ENCODE measurements around the gene PARP6.

The PARP6 gene

GRCh38 chr15:72313881-72314280, 41.5 kb upstream of the PARP6 start:
- TF ChIP-seq CTCF (IDR thresholded peaks at IDR 0.05; ENCODE audit: low read depth, low read length, missing control alignments) = no peak
- Histone ChIP-seq H3K4me3 (ENCODE audit: low read depth, low read length) (no peak overlapping the region), H3K27me3 (replicated peaks) (peaks cover 4% of the 10 kb centered on the region), H3K36me3 (replicated peaks) (no peaks in the 10 kb centered on the region), H3K27ac (no peak overlapping the region)
- DNase-seq = no peak
- in situ Hi-C loops (cut with HindIII; ENCODE audit: low pct_ligation_motif_present, low sequenced_read_pairs) = no loop called here

GRCh38 chr15:72313448-72313840, 41.1 kb upstream of the PARP6 start:
- DNase-seq = no peak
- H3K36me3 ChIP-seq (replicated peaks) = no peaks in the 10 kb centered on the region
- H3K27me3 ChIP-seq (replicated peaks) = no peaks in the 10 kb centered on the region
- no peak overlapping the region for H3K27ac ChIP-seq
- in situ Hi-C loops (cut with HindIII; ENCODE audit: low pct_ligation_motif_present, low sequenced_read_pairs) = no loop called here
- H3K4me3 ChIP-seq (ENCODE audit: low read depth, low read length) = no peak overlapping the region
- no peak for TF ChIP-seq CTCF (IDR thresholded peaks at IDR 0.05; ENCODE audit: low read depth, low read length, missing control alignments)

- Histone ChIP-seq H3K4me3 (ENCODE audit: low read depth, low read length) (no peak overlapping the region), H3K27me3 (replicated peaks) (no peaks in the 10 kb centered on the region), H3K27ac (no peak overlapping the region), H3K36me3 (replicated peaks) (no peaks in the 10 kb centered on the region)
- peak; percentile 90 for TF ChIP-seq CTCF (IDR thresholded peaks at IDR 0.05; ENCODE audit: low read depth, low read length, missing control alignments)
- DNase-seq = peak; percentile 62
- in situ Hi-C loops (cut with HindIII; ENCODE audit: low pct_ligation_motif_present, low sequenced_read_pairs) = no loop called here
These were observed 40.5 kb upstream of the PARP6 start for GRCh38 chr15:72312605-72313447.

GRCh38 chr15:72307026-72307425, 34.7 kb upstream of the PARP6 start:
- DNase-seq = no peak
- in situ Hi-C loops (cut with HindIII; ENCODE audit: low pct_ligation_motif_present, low sequenced_read_pairs) = no loop called here
- TF ChIP-seq CTCF (IDR thresholded peaks at IDR 0.05; ENCODE audit: low read depth, low read length, missing control alignments) = no peak

GRCh38 chr15:72306211-72306785, 33.9 kb upstream of the PARP6 start:
- peak; percentile 12 for DNase-seq
- Histone ChIP-seq H3K4me3 (ENCODE audit: low read depth, low read length) (no peak overlapping the region), H3K27me3 (replicated peaks) (no peaks in the 10 kb centered on the region), H3K36me3 (replicated peaks) (no peaks in the 10 kb centered on the region), H3K27ac (no peak overlapping the region)
- TF ChIP-seq CTCF (IDR thresholded peaks at IDR 0.05; ENCODE audit: low read depth, low read length, missing control alignments) = no peak
- in situ Hi-C loops (cut with HindIII; ENCODE audit: low pct_ligation_motif_present, low sequenced_read_pairs) = no loop called here

More at GRCh38 chr15:72307026-72307425, 34.7 kb upstream of the PARP6 start:
- Histone ChIP-seq H3K4me3 (ENCODE audit: low read depth, low read length) (no peak overlapping the region), H3K27ac (no peak overlapping the region), H3K27me3 (replicated peaks) (no peaks in the 10 kb centered on the region), H3K36me3 (replicated peaks) (no peaks in the 10 kb centered on the region)

Data from brain microvascular endothelial cell (primary cell).